Measurements from ENCODE around the gene TP53BP2.

Gene TP53BP2

GRCh38 chr1:223755432-223755792 is 90.3 kb downstream of the TP53BP2 start:
- H3K27ac ChIP-seq (ENCODE audit: poor library complexity, severe bottlenecking) = no peak overlapping the region
- no peaks in the 10 kb centered on the region for H3K27me3 ChIP-seq (ENCODE audit: insufficient read depth, poor library complexity, severe bottlenecking)
- DNase-seq (ENCODE audit: low spot score) (no peak), ATAC-seq (ENCODE audit: low read depth) (no peak)
- H3K9me3 ChIP-seq (ENCODE audit: severe bottlenecking) = no peaks in the 10 kb centered on the region
- H3K4me1 ChIP-seq (ENCODE audit: insufficient read depth, poor library complexity, severe bottlenecking) = no peaks in the 10 kb centered on the region
- H3K4me3 ChIP-seq (ENCODE audit: severe bottlenecking) = no peak overlapping the region
- TF ChIP-seq CTCF (IDR thresholded peaks at IDR 0.05; ENCODE audit: poor library complexity, severe bottlenecking) = no peak
- H3K36me3 ChIP-seq (ENCODE audit: low read depth) = peaks cover 75% of the 10 kb centered on the region

GRCh38 chr1:223754681-223755431 is 90.9 kb downstream of the TP53BP2 start:
- H3K36me3 ChIP-seq (ENCODE audit: low read depth) = peaks cover 75% of the 10 kb centered on the region
- no peaks in the 10 kb centered on the region for H3K4me1 ChIP-seq (ENCODE audit: insufficient read depth, poor library complexity, severe bottlenecking)
- no peak for TF ChIP-seq CTCF (IDR thresholded peaks at IDR 0.05; ENCODE audit: poor library complexity, severe bottlenecking)
- no peaks in the 10 kb centered on the region for H3K27me3 ChIP-seq (ENCODE audit: insufficient read depth, poor library complexity, severe bottlenecking)
- no peak for DNase-seq (ENCODE audit: low spot score)
- H3K9me3 ChIP-seq (ENCODE audit: severe bottlenecking) = no peaks in the 10 kb centered on the region
- no peak overlapping the region for H3K27ac ChIP-seq (ENCODE audit: poor library complexity, severe bottlenecking)
- H3K4me3 ChIP-seq (ENCODE audit: severe bottlenecking) = no peak overlapping the region
- ATAC-seq (ENCODE audit: low read depth) = no peak

GRCh38 chr1:223752721-223753515 is 92.8 kb downstream of the TP53BP2 start:
- no peaks in the 10 kb centered on the region for H3K4me1 ChIP-seq (ENCODE audit: insufficient read depth, poor library complexity, severe bottlenecking)
- no peak for DNase-seq (ENCODE audit: low spot score)
- no peaks in the 10 kb centered on the region for H3K27me3 ChIP-seq (ENCODE audit: insufficient read depth, poor library complexity, severe bottlenecking)
- no peak for ATAC-seq (ENCODE audit: low read depth)
- no peak overlapping the region for H3K27ac ChIP-seq (ENCODE audit: poor library complexity, severe bottlenecking)
- no peaks in the 10 kb centered on the region for H3K9me3 ChIP-seq (ENCODE audit: severe bottlenecking)
- no peak for TF ChIP-seq CTCF (IDR thresholded peaks at IDR 0.05; ENCODE audit: poor library complexity, severe bottlenecking)
- peaks cover 81% of the 10 kb centered on the region for H3K36me3 ChIP-seq (ENCODE audit: low read depth)
- no peak overlapping the region for H3K4me3 ChIP-seq (ENCODE audit: severe bottlenecking)

GRCh38 chr1:223751696-223752095 is 94.1 kb downstream of the TP53BP2 start:
- Histone ChIP-seq H3K9me3 (ENCODE audit: severe bottlenecking) (no peaks in the 10 kb centered on the region), H3K36me3 (ENCODE audit: low read depth) (peaks cover 85% of the 10 kb centered on the region), H3K4me3 (ENCODE audit: severe bottlenecking) (no peak overlapping the region), H3K27ac (ENCODE audit: poor library complexity, severe bottlenecking) (no peak overlapping the region), H3K27me3 (ENCODE audit: insufficient read depth, poor library complexity, severe bottlenecking) (no peaks in the 10 kb centered on the region), H3K4me1 (ENCODE audit: insufficient read depth, poor library complexity, severe bottlenecking) (no peaks in the 10 kb centered on the region)
- no peak for ATAC-seq (ENCODE audit: low read depth)
- no peak for DNase-seq (ENCODE audit: low spot score)
- no peak for TF ChIP-seq CTCF (IDR thresholded peaks at IDR 0.05; ENCODE audit: poor library complexity, severe bottlenecking)

Measured in RWPE2 (cell line).